ENCODE measurements around the gene CIDEC.

Gene CIDEC

DNA sequence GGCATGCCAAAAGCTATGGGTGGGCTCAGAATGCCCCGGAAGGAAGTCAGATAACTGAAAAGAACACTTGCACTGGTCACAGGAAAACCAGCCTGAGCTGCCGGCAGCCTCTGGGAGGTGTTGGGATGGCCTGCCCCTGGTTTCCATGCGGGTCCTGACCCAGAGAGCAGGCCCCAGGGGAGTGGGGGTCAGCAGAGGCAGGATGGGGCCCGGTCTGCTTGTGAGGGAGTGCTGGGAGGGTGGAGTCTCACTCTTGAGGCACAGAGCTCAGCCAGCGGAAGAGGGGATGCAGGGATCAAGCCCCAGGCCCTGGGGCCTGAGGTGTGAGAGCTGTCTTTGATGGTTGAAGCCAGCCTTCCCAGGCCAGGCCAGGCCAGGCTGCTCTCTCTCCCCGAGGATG, 33.8 kb downstream of the CIDEC start:
- DNase-seq (ENCODE audit: low spot score), result no peak

DNA sequence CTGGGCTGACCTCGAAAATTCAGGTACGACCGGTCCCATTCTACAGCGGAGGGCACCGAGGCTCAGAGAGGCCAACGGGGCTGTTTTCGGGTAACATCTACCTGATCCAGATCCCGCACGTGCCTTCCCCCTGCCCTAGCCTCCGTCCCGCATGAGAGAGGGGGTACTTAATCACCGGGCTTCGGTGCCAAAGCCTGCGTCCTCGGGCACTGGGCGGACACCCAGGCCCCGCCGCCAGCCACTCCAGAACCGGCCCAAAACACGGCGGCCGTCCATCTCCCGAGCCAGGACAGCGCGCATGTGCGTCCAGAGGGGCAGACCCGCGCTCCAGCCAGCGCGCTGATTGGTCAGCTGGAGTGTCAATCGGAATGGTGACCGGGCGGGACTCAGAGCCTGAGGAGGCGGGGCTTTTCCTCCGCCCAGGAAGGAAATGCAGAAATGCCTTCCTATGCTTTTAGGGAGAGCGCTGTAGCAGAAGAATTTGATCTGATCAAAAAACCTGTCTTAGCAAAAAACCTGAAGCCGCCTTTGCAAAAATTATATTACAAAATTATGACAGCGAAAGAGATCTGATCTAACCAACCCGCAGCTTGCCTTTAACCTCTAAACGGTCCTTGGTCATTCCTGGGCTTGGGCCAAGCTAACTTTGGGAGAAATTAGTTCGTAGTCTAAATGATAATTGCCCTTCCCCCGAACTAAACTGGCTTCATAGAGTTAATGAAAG, 36.2 kb downstream of the CIDEC start, which contains the start of gene RPUSD3:
Gene RPUSD3 (minus strand): TSS at position 294 of the 724 bp plus-strand sequence. CDS start 18 bp downstream, at position 276.
- peak; percentile 100 for DNase-seq (ENCODE audit: low spot score)

DNA sequence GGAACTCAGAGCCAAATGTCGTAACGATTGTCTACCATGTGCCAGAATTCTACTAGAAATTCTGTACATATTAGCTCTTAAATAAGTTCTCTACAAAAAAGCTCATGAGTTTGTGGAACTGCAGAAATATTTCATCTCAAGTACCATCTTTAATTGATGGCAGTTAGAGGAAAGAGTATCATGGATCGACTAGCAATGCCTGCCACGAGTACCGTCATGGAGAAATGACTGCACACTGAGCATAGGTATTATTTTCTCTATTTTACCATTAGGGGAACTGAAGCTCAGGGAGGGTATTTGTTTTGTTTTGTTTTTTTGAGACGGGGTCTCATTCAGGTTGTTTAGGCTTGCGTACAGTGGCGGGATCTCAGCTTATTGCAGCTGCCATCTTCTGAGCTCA, 39.0 kb downstream of the CIDEC start:
- DNase-seq (ENCODE audit: low spot score), result no peak

DNA sequence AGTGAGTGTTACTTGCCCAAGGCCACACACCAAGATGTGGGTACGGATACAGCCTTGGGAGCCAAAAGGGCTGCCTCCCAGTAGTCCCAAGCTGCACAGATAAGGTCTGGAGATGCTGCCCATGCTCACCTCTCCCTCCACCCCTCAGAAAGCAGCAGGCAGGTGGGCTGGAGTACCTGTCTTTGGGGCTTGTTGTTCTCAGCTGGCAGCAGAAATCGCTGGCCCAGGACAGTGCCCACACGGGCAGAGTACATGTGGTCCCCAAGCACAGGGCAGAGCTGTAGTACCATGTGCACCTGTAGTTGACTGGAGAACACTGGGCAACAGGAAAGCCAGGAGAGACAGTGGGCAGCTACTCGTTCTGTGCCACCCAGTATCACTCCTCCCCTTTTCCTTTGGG, 41.2 kb downstream of the CIDEC start:
- no peak for DNase-seq (ENCODE audit: low spot score)

DNA sequence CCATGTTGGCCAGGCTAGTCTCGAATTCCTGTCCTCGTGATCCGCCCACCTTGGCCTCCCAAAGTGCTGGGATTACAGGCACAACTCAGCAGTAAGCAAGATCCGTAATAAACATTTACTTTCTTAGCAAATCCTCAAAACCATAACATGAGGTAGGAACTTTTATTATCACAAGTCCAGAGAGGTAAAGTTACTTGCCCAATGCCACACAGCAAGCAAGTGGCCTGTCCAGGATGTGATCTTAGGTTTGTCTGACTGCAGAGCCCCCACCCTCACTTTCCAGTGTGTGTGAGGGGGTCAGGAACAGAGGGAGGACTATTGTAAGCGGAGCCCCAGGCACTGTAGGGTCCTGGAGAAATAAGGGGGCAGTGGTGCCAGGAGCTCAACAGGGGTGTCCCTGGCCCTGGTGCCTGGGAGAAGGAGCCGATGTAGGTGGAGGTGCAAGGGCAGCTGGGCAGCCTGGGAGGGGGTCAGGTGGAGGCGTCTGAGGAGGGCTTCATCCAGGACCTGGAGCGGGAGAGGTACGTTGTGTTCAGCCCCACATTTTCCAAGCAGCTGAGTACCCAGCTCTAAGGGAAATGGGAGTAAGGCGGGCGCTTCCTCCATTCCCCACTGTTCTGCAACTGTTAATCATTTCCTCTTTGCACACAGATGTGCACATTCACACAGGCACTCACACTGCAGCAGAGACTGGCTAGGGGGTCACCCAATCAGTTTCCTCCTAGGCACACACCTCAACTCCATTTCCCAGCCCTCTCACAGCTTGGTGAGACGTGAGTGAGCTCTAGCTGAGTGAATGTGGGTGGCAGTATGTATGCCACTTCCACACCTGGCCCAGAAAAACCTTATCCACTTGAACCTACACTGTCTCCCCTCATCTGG, 42.1 kb downstream of the CIDEC start:
- no peak for DNase-seq (ENCODE audit: low spot score)

DNA sequence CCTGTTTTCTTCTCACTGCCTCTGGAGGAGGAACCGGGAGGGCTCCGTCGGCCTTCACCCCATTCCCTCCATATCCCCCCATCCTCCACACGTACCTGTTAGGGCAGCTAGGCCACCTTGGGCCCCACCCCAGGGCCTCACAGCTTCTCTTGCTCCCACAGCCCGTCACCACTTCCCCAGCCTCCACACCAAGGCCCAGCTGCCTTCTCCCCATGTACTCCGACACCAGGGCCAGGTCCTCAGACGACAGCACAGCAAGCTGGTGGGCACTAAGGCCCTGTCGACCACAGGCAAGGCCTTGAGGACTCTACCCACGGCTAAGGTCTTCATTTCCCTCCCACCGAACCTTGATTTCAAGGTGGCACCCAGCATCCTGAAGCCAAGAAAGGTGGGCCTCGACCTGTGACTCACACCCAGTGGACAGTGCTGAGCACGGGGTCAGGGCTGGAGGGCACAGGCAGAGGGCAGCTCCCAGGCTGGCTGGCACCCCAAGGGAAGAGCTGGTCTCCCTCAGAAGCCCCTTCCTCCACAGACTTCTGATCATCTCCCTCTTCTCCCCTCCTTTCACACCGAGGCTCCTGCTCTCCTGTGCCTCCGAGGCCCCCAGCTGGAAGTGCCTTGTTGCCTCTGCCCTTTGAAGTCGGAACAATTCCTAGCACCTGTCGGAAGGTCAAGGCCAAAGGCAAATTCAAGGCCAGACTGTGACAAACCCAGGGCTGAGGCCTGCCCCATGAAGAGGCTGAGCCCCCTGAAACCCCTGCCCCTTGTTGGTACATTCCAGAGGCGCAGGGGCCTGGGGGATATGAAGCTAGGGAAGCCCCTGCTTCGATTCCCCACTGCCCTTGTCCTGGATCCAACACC, 45.3 kb downstream of the CIDEC start:
- DNase-seq (ENCODE audit: low spot score), result no peak

DNA sequence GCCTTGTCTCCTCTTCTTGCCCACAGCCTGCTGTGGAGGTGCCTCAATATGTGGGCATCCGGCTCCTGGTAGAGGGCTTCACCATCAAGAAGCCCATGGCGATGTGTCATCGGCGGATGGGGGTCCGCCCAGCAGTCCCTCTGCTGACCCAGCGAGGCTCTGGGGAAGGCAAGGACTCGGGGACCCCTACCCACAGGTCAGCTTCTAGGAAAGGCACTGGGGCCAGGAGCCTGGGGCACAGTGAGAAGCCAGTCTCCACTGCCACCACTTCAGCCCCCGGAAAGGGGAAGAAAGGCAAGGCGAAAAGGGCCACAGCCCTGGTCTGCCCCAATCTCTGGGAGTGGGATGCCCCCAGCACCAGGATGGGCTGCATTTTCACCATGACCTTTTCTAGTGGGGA, 47.0 kb downstream of the CIDEC start:
- no peak for DNase-seq (ENCODE audit: low spot score)

DNA sequence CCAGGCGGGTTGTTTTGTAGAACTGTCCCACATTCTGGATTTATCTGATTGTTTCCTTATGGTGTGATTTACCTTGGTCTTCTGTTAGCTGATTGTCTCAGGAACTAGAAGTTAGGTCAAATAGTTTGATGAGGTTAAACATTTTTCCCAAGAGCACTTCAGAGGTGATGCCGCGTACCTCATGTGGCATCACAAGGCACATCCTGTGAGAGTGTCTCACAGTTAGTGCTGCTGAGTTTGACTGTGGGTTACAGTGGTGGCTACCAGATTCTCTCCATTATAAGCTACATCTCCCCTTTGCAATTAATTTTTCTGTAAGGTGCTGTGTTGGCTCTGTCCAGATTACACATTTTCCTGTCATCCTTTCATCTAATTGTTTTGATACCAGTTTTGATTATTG, 48.8 kb downstream of the CIDEC start:
- no peak for DNase-seq (ENCODE audit: low spot score)

DNA sequence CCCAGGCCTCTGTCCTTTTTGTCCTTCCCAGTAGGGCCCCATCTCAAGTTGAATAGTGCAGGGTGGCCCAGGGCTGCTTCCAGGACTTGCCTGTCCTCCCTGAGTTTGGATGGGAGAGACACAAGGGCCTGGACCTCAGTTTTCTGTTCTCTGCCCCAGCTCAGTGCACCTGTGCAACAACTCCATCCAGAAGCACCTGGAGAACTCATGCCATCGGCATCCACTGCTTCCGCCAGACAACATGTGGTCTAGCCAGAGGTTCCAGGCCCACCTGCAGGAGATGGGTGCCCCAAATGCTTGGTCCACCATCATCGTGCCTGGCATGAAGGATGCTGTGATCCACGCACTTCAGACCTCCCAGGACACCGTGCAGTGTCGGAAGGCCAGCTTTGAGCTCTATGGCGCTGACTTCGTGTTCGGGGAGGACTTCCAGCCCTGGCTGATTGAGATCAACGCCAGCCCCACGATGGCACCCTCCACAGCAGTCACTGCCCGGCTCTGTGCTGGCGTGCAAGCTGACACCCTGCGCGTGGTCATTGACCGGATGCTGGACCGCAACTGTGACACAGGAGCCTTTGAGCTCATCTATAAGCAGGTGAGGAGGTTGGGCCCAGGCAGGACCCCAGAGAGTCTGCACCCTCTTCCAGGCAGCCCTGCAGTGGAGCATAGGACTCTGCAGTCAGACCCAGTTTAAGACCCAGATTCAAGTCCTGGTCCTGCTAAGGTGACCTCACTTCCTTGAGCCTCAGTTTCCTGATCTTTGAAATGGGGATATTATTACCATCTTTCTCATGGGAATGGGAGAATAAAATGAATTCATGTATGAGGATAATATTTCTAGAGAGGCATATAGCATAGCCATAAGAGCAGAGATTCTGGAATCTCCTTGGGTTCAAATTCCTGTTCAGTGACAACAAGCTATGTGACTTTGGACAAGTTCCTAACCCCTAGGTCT, 51.0 kb downstream of the CIDEC start:
- DNase-seq (ENCODE audit: low spot score), result no peak

DNA sequence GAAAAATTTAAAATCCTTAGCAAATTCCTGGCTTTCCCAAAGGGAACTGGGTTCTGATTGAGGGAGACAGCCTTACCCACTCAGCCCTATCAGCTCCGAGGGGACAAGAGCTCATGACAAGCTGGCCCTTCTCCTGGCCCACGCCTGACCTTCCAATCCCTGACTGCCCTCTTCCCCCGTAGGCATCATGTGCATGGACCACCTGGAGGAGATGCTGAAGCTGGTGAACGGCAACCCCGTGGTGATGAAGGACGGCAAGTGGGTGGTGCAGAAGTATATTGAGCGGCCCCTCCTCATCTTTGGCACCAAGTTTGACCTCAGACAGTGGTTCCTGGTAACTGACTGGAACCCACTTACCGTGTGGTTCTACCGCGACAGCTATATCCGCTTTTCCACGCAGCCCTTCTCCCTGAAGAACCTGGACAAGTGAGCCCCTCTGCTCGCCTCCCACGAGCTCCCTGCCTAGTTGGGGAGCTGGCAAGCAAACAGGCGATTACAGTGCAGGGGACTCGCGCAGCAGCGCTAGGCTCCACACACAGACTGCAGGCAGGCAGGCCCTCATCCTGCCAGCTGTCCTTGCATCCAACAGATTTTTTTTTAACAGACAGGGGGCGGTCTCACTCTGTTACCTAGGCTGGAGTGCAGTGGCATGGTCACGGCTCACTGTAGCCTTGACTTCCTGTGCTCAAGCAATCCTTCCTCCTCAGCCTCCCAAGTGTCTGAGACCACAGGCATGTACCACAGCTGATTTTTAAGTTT, 53.1 kb downstream of the CIDEC start:
- no peak for DNase-seq (ENCODE audit: low spot score)

DNA sequence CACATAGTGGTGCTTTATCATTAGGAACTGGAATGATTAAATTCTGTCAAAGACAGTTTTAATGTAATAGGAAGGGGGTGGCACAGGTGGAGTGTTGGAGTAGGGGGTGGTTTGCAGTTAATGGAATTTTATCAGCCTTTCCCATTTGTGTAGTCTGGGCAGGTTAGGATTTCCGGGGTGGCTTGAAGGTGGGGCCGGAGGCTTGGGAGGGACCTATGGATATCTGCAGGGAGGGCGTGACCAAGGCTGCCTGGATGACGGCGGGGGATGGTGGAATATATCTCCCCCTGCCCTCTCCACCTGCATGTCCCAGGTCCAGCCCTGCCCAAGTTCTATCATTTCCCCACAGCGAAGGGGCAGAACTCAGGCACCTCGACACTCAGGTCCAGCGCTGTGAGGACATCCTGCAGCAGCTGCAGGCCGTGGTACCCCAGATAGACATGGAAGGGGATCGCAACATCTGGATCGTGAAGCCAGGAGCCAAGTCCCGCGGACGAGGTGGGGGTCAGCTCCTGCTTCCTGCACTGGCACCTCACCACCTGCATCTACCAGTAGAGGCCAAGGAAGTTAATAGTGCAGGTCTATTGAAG, 54.5 kb downstream of the CIDEC start:
- no peak for DNase-seq (ENCODE audit: low spot score)

DNA sequence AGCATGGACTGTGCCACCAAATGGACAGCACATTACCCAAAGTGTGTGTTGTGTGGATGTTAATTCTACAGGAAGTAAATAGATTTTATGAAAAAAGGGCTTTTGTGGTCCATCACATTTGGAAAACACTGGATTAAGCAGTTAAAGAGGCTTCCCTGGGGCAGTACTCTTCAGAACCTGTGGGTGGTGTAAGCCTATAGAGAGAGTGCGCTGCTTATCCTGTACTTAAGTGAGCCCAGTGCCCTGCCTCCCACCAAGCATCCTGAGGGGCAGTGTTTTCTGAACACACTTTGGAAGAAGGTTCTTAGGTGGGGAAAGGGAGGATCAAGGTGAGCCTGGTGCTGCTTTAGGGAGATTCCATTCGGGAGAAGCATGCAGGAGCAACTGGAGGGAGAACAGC, 59.1 kb downstream of the CIDEC start:
- DNase-seq (ENCODE audit: low spot score), result no peak

DNA sequence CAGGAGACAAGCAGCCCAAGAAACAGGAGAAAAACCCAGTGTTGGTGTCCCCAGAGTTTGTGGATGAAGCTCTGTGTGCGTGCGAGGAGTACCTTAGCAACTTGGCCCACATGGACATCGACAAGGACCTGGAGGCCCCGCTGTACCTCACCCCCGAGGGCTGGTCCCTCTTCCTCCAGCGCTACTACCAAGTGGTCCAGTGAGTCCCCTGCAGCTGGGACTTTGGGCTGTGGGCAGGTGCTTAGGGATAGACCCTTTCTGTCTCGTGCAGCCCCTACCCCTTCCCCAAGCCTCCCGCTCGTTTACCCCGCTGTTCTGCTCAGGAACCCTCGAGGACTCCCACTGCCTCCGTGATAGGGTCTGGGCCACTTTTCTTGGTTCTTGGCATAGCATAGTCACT, 59.5 kb downstream of the CIDEC start:
- DNase-seq (ENCODE audit: low spot score), result no peak

DNA sequence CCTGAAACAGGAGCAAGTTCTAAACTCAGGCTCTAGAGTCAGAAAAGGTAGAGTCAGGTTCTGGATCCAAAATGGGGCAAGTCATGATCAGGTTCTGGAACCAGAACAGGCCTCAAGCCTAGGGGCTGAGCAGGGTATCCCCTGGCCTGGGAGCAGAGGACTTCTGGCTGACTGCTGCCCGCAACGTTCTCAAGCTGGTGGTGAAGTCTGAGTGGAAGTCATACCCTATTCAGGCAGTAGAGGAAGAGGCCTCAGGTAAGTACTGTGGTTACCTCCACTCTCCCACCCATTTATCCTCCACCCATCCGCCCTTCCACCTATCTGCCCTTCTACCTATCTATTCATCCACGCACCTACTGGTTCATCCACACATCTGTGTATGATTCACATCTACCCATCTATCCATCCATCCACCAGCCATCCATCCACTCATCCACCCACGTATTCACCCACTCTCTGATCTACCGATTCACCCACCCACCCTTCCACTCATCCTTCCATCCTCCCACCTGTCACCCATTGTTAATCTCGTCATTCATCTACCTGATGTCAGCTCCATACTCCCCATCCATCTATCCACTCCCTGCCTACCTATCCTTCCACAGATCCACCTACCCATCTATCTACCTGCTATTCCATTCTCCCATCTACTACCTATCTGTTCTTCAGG, 61.3 kb downstream of the CIDEC start:
- DNase-seq (ENCODE audit: low spot score), result no peak

DNA sequence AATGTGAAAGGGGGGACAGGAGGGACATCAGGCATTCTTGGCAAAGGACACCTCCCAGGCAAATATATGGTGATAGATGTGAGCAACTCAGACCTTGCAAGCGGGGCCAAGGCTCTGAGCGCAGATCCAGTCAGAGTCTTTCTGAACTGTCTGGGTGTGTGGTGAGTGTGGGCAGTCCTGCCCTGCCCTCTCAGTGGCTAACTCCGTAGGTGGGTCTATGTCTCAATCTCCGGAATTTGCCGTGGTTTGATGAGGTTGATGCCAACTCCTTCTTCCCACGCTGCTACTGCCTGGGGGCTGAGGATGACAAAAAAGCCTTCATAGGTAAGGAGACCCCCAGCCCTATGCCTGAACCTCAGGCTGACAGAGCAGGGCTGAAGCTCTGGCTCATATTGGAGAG, 62.6 kb downstream of the CIDEC start:
- DNase-seq (ENCODE audit: low spot score), result no peak

Data from AG20443 (cell line).